Panc1 (cell line): ENCODE data around the gene CCDC18.

ENCODE experiments used
- CTCF ChIP-seq: fragments of 450-650 bp; IDR thresholded peaks from 2 replicates; pipeline ENCODE4 v1.5.1; 2017; ENCODE audit warnings: mild to moderate bottlenecking
- POLR2AphosphoS5 ChIP-seq: IDR thresholded peaks from 2 replicates; pipeline ENCODE4 v1.6.1; 2012; ENCODE audit warnings: mild to moderate bottlenecking, low read depth, low read length, moderate library complexity

DNA sequence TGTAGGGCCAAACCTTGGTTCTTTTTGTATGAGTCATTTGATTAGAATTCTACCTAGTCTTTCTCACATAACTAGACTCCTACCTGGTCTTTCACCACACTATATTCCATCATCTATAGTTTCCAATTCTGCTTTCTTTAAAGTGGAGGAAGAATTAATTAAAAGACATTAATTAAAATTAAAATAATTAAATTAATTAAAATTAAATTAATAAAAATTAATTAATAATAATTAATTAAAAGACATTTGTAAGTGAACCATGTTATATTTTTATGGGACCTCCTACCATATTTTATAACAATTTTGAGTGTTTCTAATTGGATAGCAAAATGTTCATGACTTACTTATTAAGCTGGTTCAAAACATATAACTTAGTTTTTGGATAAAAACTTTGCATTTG, 77.4 kb downstream of the CCDC18 start:
- TF ChIP-seq CTCF (no peak), POLR2AphosphoS5 (no peak)
